ENCODE data around the gene LYSET.
A peak's percentile ranks its signal among the peaks of the same experiment; 100 is the strongest.
"Not testable (repeated sequence)": the region's sequence is repeated elsewhere in the genome, so short reads cannot be mapped to it uniquely, and the experiment has no call there.

The LYSET gene

GRCh38 chr14:93184391-93185348, at the start of gene LYSET, which contains the start of gene MOAP1:
LYSET (plus strand) TSS chr14:93185317; CDS start chr14:93185406, 89 bp downstream.
MOAP1 (minus strand) TSS chr14:93184897; CDS start chr14:93184242, 655 bp downstream.
- Histone ChIP-seq H3K27me3 (no peaks in the 10 kb centered on the region), H3K4me3 (peak within 1 kb of the TSS; percentile 64 to 97), H3K27ac (peak within 1 kb of the TSS; percentile 85 to 94), H3K4me1 (peaks cover 0 to 32% (median 22%) of the 10 kb centered on the region in 4 donors), H3K36me3 (peaks cover 4 to 30% (median 14%) of the 10 kb centered on the region in 3 donors), H3K9me3 (no peaks in the 10 kb centered on the region)
- TF ChIP-seq CTCF (IDR thresholded peaks at IDR 0.05), result peak; percentile 10 to 30
- intact Hi-C loops (cut with DNase I; ENCODE audit: low total_unique reads), result no loop called here
- DNase-seq, result peak; percentile 80 to 94

GRCh38 chr14:93135399-93135798, 49.7 kb upstream of the LYSET start:
- peak overlapping the region; percentile 12 to 67 for H3K27ac ChIP-seq
- H3K9me3 ChIP-seq, result no peaks in the 10 kb centered on the region
- no peak overlapping the region for H3K4me3 ChIP-seq
- no peak for TF ChIP-seq CTCF (IDR thresholded peaks at IDR 0.05)
- DNase-seq, result peak in 1 of 2 donors; percentile 71
- intact Hi-C loops (cut with DNase I; ENCODE audit: low total_unique reads), result loop anchor here (2.0 kb wide), 1 partner anchor 19 kb away; no protein-coding TSS in a partner anchor
- no peaks in the 10 kb centered on the region for H3K27me3 ChIP-seq
- H3K36me3 ChIP-seq, result no peaks in the 10 kb centered on the region
- peaks cover 0 to 61% (median 16%) of the 10 kb centered on the region in 4 donors for H3K4me1 ChIP-seq

GRCh38 chr14:93136009-93136408, 49.1 kb upstream of the LYSET start:
- no peak for DNase-seq
- no peaks in the 10 kb centered on the region for H3K9me3 ChIP-seq
- H3K4me1 ChIP-seq, result peaks cover 0 to 57% (median 16%) of the 10 kb centered on the region in 4 donors
- no peaks in the 10 kb centered on the region for H3K36me3 ChIP-seq
- TF ChIP-seq CTCF (IDR thresholded peaks at IDR 0.05), result no peak
- H3K4me3 ChIP-seq, result no peak overlapping the region
- H3K27me3 ChIP-seq, result no peaks in the 10 kb centered on the region
- peak overlapping the region; percentile 12 to 67 for H3K27ac ChIP-seq
- intact Hi-C loops (cut with DNase I; ENCODE audit: low total_unique reads), result no loop called here

GRCh38 chr14:93136508-93136907, 48.6 kb upstream of the LYSET start:
- H3K4me1 ChIP-seq, result peaks cover 0 to 57% (median 16%) of the 10 kb centered on the region in 4 donors
- intact Hi-C loops (cut with DNase I; ENCODE audit: low total_unique reads); H3K9me3 ChIP-seq; H3K27me3 ChIP-seq; DNase-seq; H3K36me3 ChIP-seq; H3K4me3 ChIP-seq: not testable (repeated sequence)
- peak overlapping the region in 1 of 2 donors; percentile 67 for H3K27ac ChIP-seq

GRCh38 chr14:93137864-93138263, 47.3 kb upstream of the LYSET start:
- Histone ChIP-seq H3K27me3 (no peaks in the 10 kb centered on the region), H3K36me3 (no peaks in the 10 kb centered on the region), H3K4me1 (peaks cover 0 to 44% (median 12%) of the 10 kb centered on the region in 4 donors), H3K27ac (peak overlapping the region in 1 of 2 donors; percentile 67), H3K4me3 (no peak overlapping the region), H3K9me3 (no peaks in the 10 kb centered on the region)
- TF ChIP-seq CTCF (IDR thresholded peaks at IDR 0.05), result no peak
- no peak for DNase-seq
- intact Hi-C loops (cut with DNase I; ENCODE audit: low total_unique reads), result no loop called here
